Uterus (tissue), 4 donors: ENCODE measurements around the gene H1-8. TPM values are rescaled to one million over a fixed set of nuclear protein-coding genes. Genes with fewer than 3 reads are reported as not detected.

ENCODE experiments used
- DNase-seq, 2 donors: peaks; one replicate each; pipeline ENCODE4 v3.0.0-alpha.2; 2019 to 2020
- H3K27ac ChIP-seq, 2 donors: fragments of 200-600 bp; sonication (generic); 1 replicate in 1 of 2; 2 replicates in 1 of 2; pipeline ENCODE4 v1.5.1; 2016 to 2018
- H3K27me3 ChIP-seq, 2 donors: fragments of 200-600 bp; sonication (generic); one replicate each; pipeline ENCODE4 v1.5.1; 2018 to 2019; ENCODE audit warnings: control low read depth in 1 of 2
- H3K36me3 ChIP-seq, 2 donors: fragments of 200-600 bp; sonication (generic); one replicate each; pipeline ENCODE4 v1.5.1; 2019; ENCODE audit warnings: control low read depth in 1 of 2
- H3K4me1 ChIP-seq, 2 donors: fragments of 200-600 bp; sonication (generic); one replicate each; pipeline ENCODE4 v1.5.1; 2018 to 2019; ENCODE audit warnings: control low read depth in 1 of 2
- H3K4me3 ChIP-seq, 2 donors: fragments of 200-600 bp; sonication (generic); 1 replicate in 1 of 2; 2 replicates in 1 of 2; pipeline ENCODE4 v1.5.1; 2018 to 2019; ENCODE audit warnings: mild to moderate bottlenecking in 1 of 2
- H3K9me3 ChIP-seq, 2 donors: fragments of 200-600 bp; sonication (generic); one replicate each; pipeline ENCODE4 v1.5.1; 2019; ENCODE audit warnings: control low read depth in 1 of 2
- POLR2A ChIP-seq, 2 donors: fragments of 450-650 bp; IDR thresholded peaks; one replicate each; pipeline ENCODE4 v1.6.1; 2016; ENCODE audit warnings: antibody characterized with exemption in 2 of 2, mild to moderate bottlenecking in 1 of 2, moderate library complexity in 1 of 2
- intact Hi-C: fragments of 100-400 bp; cut with DNase I; formaldehyde crosslinking; loops from one replicate; pipeline ENCODE4 v1.15.1; 2023; ENCODE audit warnings: low total_unique reads
- total RNA-seq, 4 donors: library from RNA; depleted of rRNA in 3 of 4; stranded (reverse); fragments of >200 nt in 3 of 4; gene quantifications; one replicate each; pipeline versions ENCODE4 v1.1.0 to v1.2.4, GENCODE V29; 2014 to 2023
- TF ChIP-seq, protein P1 (sequence below), 4 experiments: fragments of 200-600 bp in 2 of 4; fragments of 450-650 bp in 2 of 4; sonication (generic) in 2 of 4; IDR thresholded peaks; one replicate each; pipeline ENCODE4 v1.5.1; 2016 to 2019; ENCODE audit warnings: antibody characterized with exemption in 4 of 4, mild to moderate bottlenecking in 2 of 4, moderate library complexity in 1 of 4
- donor health status: DM: yes; HTN: yes; CAD: no.

Gene H1-8
- total RNA-seq, 4 donors from 2014 or later: not detected

DNA sequence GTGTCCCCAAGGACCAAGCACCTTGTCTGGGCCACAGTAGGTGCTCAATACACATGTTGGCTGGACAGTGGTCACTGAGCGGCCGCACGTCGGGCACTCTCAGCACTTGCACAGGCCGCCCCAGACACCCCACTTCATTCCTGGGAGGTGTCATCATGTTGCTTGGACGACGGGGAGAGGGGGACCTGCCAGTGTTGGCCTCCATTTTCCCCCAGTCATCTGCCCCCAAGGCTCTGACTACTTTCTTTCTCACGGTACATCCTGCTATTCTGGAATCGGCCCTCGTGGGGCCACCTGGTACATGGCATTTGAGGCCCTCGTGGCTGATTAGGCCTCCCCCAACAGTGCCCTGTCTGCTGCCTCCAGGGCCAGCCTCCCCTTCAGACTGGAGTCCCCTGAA is 15.7 kb upstream of the H1-8 start:
- H3K4me1 ChIP-seq: no peaks in the 10 kb centered on the region
- TF ChIP-seq, protein P1, sequence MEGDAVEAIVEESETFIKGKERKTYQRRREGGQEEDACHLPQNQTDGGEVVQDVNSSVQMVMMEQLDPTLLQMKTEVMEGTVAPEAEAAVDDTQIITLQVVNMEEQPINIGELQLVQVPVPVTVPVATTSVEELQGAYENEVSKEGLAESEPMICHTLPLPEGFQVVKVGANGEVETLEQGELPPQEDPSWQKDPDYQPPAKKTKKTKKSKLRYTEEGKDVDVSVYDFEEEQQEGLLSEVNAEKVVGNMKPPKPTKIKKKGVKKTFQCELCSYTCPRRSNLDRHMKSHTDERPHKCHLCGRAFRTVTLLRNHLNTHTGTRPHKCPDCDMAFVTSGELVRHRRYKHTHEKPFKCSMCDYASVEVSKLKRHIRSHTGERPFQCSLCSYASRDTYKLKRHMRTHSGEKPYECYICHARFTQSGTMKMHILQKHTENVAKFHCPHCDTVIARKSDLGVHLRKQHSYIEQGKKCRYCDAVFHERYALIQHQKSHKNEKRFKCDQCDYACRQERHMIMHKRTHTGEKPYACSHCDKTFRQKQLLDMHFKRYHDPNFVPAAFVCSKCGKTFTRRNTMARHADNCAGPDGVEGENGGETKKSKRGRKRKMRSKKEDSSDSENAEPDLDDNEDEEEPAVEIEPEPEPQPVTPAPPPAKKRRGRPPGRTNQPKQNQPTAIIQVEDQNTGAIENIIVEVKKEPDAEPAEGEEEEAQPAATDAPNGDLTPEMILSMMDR (IDR thresholded peaks at IDR 0.05): no peak
- TF ChIP-seq POLR2A (IDR thresholded peaks at IDR 0.05): no peak
- no peak overlapping the region for H3K27ac ChIP-seq
- no peak for DNase-seq
- H3K4me3 ChIP-seq: no peak overlapping the region
- H3K27me3 ChIP-seq: no peaks in the 10 kb centered on the region
- no peaks in the 10 kb centered on the region for H3K9me3 ChIP-seq
- H3K36me3 ChIP-seq: no peaks in the 10 kb centered on the region
- intact Hi-C loops: no loop called here

DNA sequence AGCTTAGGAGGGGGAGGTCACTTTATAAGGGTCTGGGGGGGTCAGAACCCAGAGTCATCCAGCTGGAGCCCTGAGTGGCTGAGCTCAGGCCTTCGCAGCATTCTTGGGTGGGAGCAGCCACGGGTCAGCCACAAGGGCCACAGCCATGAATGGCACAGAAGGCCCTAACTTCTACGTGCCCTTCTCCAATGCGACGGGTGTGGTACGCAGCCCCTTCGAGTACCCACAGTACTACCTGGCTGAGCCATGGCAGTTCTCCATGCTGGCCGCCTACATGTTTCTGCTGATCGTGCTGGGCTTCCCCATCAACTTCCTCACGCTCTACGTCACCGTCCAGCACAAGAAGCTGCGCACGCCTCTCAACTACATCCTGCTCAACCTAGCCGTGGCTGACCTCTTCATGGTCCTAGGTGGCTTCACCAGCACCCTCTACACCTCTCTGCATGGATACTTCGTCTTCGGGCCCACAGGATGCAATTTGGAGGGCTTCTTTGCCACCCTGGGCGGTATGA is 14.3 kb upstream of the H1-8 start, which contains the start of gene RHO:
TSS of gene RHO (plus strand) at position 51 of the 512 bp plus-strand sequence. CDS start at position 146, 95 bp downstream.
- no peak within 1 kb of the TSS for H3K27ac ChIP-seq
- H3K36me3 ChIP-seq: no peaks in the 10 kb centered on the region
- no peak within 1 kb of the TSS for H3K4me3 ChIP-seq
- DNase-seq: no peak
- no peaks in the 10 kb centered on the region for H3K4me1 ChIP-seq
- intact Hi-C loops: no loop called here
- no peak for TF ChIP-seq POLR2A (IDR thresholded peaks at IDR 0.05)
- TF ChIP-seq, protein P1 (IDR thresholded peaks at IDR 0.05): no peak
- H3K9me3 ChIP-seq: no peaks in the 10 kb centered on the region
- H3K27me3 ChIP-seq: no peaks in the 10 kb centered on the region

DNA sequence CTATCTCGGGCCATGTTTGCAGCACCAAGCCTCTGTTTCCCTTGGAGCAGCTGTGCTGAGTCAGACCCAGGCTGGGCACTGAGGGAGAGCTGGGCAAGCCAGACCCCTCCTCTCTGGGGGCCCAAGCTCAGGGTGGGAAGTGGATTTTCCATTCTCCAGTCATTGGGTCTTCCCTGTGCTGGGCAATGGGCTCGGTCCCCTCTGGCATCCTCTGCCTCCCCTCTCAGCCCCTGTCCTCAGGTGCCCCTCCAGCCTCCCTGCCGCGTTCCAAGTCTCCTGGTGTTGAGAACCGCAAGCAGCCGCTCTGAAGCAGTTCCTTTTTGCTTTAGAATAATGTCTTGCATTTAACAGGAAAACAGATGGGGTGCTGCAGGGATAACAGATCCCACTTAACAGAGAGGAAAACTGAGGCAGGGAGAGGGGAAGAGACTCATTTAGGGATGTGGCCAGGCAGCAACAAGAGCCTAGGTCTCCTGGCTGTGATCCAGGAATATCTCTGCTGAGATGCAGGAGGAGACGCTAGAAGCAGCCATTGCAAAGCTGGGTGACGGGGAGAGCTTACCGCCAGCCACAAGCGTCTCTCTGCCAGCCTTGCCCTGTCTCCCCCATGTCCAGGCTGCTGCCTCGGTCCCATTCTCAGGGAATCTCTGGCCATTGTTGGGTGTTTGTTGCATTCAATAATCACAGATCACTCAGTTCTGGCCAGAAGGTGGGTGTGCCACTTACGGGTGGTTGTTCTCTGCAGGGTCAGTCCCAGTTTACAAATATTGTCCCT is 13.4 kb upstream of the H1-8 start:
- H3K27ac ChIP-seq: no peak overlapping the region
- no peaks in the 10 kb centered on the region for H3K9me3 ChIP-seq
- H3K4me1 ChIP-seq: no peaks in the 10 kb centered on the region
- no peak overlapping the region for H3K4me3 ChIP-seq
- H3K27me3 ChIP-seq: no peaks in the 10 kb centered on the region
- no peak for TF ChIP-seq POLR2A (IDR thresholded peaks at IDR 0.05)
- TF ChIP-seq, protein P1 (IDR thresholded peaks at IDR 0.05): no peak
- intact Hi-C loops: no loop called here
- no peak for DNase-seq
- no peaks in the 10 kb centered on the region for H3K36me3 ChIP-seq

DNA sequence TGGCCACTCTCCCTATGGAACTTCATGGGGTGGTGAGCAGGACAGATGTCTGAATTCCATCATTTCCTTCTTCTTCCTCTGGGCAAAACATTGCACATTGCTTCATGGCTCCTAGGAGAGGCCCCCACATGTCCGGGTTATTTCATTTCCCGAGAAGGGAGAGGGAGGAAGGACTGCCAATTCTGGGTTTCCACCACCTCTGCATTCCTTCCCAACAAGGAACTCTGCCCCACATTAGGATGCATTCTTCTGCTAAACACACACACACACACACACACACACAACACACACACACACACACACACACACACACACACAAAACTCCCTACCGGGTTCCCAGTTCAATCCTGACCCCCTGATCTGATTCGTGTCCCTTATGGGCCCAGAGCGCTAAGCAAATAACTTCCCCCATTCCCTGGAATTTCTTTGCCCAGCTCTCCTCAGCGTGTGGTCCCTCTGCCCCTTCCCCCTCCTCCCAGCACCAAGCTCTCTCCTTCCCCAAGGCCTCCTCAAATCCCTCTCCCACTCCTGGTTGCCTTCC is 12.7 kb upstream of the H1-8 start:
- TF ChIP-seq, protein P1 (IDR thresholded peaks at IDR 0.05): no peak
- no peak for TF ChIP-seq POLR2A (IDR thresholded peaks at IDR 0.05)
- Histone ChIP-seq H3K4me1 (no peaks in the 10 kb centered on the region), H3K36me3 (no peaks in the 10 kb centered on the region), H3K27ac (no peak overlapping the region), H3K27me3 (no peaks in the 10 kb centered on the region), H3K9me3 (no peaks in the 10 kb centered on the region), H3K4me3 (no peak overlapping the region)
- DNase-seq: no peak
- intact Hi-C loops: no loop called here

DNA sequence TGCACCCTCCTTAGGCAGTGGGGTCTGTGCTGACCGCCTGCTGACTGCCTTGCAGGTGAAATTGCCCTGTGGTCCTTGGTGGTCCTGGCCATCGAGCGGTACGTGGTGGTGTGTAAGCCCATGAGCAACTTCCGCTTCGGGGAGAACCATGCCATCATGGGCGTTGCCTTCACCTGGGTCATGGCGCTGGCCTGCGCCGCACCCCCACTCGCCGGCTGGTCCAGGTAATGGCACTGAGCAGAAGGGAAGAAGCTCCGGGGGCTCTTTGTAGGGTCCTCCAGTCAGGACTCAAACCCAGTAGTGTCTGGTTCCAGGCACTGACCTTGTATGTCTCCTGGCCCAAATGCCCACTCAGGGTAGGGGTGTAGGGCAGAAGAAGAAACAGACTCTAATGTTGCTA is 12.2 kb upstream of the H1-8 start:
- H3K9me3 ChIP-seq: no peaks in the 10 kb centered on the region

More for the DNA sequence above, 12.2 kb upstream of the H1-8 start:
- DNase-seq: no peak
- intact Hi-C loops: no loop called here
- Histone ChIP-seq H3K4me3 (no peak overlapping the region), H3K27me3 (no peaks in the 10 kb centered on the region), H3K36me3 (no peaks in the 10 kb centered on the region), H3K27ac (no peak overlapping the region), H3K4me1 (no peaks in the 10 kb centered on the region)
- no peak for TF ChIP-seq POLR2A (IDR thresholded peaks at IDR 0.05)
